Testis (tissue), 3 donors: ENCODE measurements around the gene MS4A10. TPM values are rescaled to one million over a fixed set of nuclear protein-coding genes. Genes with fewer than 3 reads are reported as not detected.

Experiments used
- DNase-seq: peaks from one replicate; pipeline ENCODE4 v3.0.0-alpha.2; 2019
- H3K27ac ChIP-seq, 2 donors: fragments of 200-600 bp; sonication (generic); one replicate each; pipeline ENCODE4 v1.5.1; 2019
- H3K27me3 ChIP-seq: fragments of 200-600 bp; sonication (generic); one replicate; pipeline ENCODE4 v1.5.1; 2019
- H3K36me3 ChIP-seq: fragments of 200-600 bp; sonication (generic); one replicate; pipeline ENCODE4 v1.5.1; 2017; ENCODE audit warnings: low read depth; ENCODE audit errors: missing control alignments
- H3K4me1 ChIP-seq: fragments of 200-600 bp; sonication (generic); one replicate; pipeline ENCODE4 v1.5.1; 2019
- H3K4me3 ChIP-seq, 2 donors: fragments of 200-600 bp; sonication (generic); one replicate each; pipeline ENCODE4 v1.5.1; 2017 to 2019
- H3K9me3 ChIP-seq: fragments of 200-600 bp; sonication (generic); one replicate; pipeline ENCODE4 v1.5.1; 2017
- POLR2A ChIP-seq: fragments of 450-650 bp; IDR thresholded peaks from one replicate; pipeline ENCODE4 v1.6.1; 2017; ENCODE audit warnings: antibody characterized with exemption, mild to moderate bottlenecking, moderate library complexity
- WGBS, 2 donors: methylation state at CpG; one replicate each; pipeline ENCODE4 v1.1.5; 2018; 5-methylcytosine and 5-hydroxymethylcytosine counted together
- intact Hi-C: fragments of 100-400 bp; cut with DNase I; formaldehyde crosslinking; loops from one replicate; pipeline ENCODE4 v1.15.1; 2023; ENCODE audit warnings: low total_unique reads
- polyA plus RNA-seq: library from polyadenylated mRNA; stranded (reverse); fragments of 350-450 nt; fragmentation: Illumina TruSeq; extraction: RNeasy Lipid Tissue Mini Kit (QIAGEN cat#74804); gene quantifications from one replicate; pipeline ENCODE4 v1.2.3, GENCODE V29; 2014; ENCODE audit warnings: low read depth, low replicate concordance; ENCODE audit not compliant: insufficient read depth
- total RNA-seq, 2 donors: library from RNA; depleted of rRNA; stranded (reverse); fragments of >200 nt; gene quantifications; one replicate each; pipeline ENCODE4 v1.2.3, GENCODE V29; 2016
- TF ChIP-seq, protein P1 (sequence below), 3 experiments: fragments of 450-650 bp in 2 of 3; fragments of 200-600 bp in 1 of 3; sonication (generic) in 1 of 3; IDR thresholded peaks; one replicate each; pipeline ENCODE4 v1.5.1; 2016 to 2019; ENCODE audit warnings: antibody characterized with exemption in 3 of 3, mild to moderate bottlenecking in 2 of 3, moderate library complexity in 1 of 3

MS4A10 gene
- total and polyA plus RNA-seq, 3 donors from 2014 or later, result 0.25 TPM; not detected in 2

DNA sequence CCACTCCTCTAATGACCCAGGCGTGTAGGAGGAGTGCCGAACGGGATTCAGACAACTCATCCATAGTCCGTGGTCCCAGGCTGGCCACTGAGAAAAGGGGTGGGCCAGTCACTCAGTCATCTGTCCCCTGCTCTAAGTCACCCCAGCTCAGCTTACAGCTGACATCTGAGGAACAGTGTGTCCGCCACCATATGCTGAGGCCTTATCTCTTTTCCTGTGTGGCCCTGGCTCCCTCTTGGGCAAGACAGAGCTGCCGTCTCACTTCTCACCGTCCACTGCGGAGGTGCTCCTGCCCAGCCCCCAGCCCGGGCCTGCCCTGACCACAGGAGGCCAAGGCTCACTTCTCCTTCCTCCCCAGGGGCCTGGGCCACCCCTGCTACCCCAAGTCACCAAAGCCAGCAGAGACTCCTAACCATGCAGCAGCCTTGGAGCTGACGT lies 63.6 kb downstream of the MS4A10 start:
- no peaks in the 10 kb centered on the region for H3K9me3 ChIP-seq
- H3K4me3 ChIP-seq, result no peak overlapping the region
- peaks cover 7% of the 10 kb centered on the region for H3K4me1 ChIP-seq
- no peaks in the 10 kb centered on the region for H3K36me3 ChIP-seq
- intact Hi-C loops, result no loop called here
- 86 to 100% methylated on average over 3 to 10 of the region's 10 CpGs for WGBS, 2 donors
- TF ChIP-seq, protein P1, sequence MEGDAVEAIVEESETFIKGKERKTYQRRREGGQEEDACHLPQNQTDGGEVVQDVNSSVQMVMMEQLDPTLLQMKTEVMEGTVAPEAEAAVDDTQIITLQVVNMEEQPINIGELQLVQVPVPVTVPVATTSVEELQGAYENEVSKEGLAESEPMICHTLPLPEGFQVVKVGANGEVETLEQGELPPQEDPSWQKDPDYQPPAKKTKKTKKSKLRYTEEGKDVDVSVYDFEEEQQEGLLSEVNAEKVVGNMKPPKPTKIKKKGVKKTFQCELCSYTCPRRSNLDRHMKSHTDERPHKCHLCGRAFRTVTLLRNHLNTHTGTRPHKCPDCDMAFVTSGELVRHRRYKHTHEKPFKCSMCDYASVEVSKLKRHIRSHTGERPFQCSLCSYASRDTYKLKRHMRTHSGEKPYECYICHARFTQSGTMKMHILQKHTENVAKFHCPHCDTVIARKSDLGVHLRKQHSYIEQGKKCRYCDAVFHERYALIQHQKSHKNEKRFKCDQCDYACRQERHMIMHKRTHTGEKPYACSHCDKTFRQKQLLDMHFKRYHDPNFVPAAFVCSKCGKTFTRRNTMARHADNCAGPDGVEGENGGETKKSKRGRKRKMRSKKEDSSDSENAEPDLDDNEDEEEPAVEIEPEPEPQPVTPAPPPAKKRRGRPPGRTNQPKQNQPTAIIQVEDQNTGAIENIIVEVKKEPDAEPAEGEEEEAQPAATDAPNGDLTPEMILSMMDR (IDR thresholded peaks at IDR 0.05), result no peak
- no peak for TF ChIP-seq POLR2A
- H3K27me3 ChIP-seq, result no peaks in the 10 kb centered on the region
- H3K27ac ChIP-seq, result no peak overlapping the region
- no peak for DNase-seq

DNA sequence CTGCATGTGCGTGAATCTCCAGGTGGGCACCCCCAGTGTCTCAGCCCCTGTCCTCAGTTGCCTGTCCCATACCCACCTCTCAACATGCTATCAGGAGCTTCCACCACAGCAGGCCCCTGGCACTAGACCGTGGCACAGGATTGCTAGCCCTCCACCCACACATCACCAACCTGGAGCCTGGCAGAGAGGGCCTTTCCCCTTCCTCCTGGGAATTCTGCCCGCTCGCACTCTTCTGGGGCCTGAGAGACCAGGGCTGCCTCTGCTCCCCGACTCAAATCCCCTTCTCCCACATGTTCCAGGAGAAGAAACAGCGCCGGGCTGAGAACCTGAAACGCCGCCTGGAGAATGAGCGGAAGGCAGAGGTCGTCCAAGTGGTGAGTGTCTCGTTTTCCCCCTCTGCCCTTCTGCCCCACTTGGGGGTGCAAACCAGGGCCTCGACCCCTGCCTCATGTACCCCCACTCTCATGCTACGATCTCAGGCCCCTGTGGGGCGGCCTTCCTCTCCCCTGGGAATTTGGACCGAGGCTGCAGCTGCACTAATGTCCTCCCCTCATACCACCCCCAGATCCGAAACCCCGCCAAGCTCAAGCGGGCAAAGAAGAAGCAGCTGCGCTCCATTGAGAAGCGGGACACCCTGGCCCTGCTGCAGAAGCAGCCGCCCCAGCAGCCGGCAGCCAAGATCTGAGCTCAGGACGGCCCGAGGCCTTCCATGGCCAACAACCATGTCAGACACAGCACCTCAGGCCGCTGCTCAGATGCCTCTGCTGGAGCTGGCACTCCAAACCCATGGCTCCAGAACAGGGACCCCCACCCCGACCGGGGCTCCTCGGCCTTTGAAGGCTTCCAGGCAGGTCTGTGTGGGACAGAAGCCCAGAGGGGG lies 64.7 kb downstream of the MS4A10 start:
- peaks cover 3% of the 10 kb centered on the region for H3K4me1 ChIP-seq
- H3K27me3 ChIP-seq, result no peaks in the 10 kb centered on the region
- intact Hi-C loops, result no loop called here
- H3K27ac ChIP-seq, result no peak overlapping the region
- 86 to 87% methylated on average over 22 to 29 of the region's 29 CpGs for WGBS, 2 donors
- H3K4me3 ChIP-seq, result no peak overlapping the region
- no peaks in the 10 kb centered on the region for H3K9me3 ChIP-seq
- TF ChIP-seq POLR2A, result no peak
- TF ChIP-seq, protein P1 (IDR thresholded peaks at IDR 0.05), result no peak
- H3K36me3 ChIP-seq, result no peaks in the 10 kb centered on the region
- no peak for DNase-seq

Other genes with a start within 250 kb of the MS4A10 start
- under 1 TPM; 0.31 to 0.43 TPM for gene MS4A8, start 85.7 kb upstream of the MS4A10 start, total RNA-seq
- gene MS4A8, start 85.7 kb upstream of the MS4A10 start, polyA plus RNA-seq, result 3.3 TPM
- under 1 TPM in 1 of 2 donors, not detected in 1; 0.50 TPM for gene MS4A18, start 60.6 kb upstream of the MS4A10 start, total RNA-seq
- gene MS4A18, start 60.6 kb upstream of the MS4A10 start, polyA plus RNA-seq, result 0.96 TPM
- under 1 TPM; 0.31 to 0.56 TPM for gene MS4A15, start 28.5 kb upstream of the MS4A10 start, total RNA-seq
- 0.82 TPM for gene MS4A15, start 28.5 kb upstream of the MS4A10 start, polyA plus RNA-seq
- 10 to 100 TPM; 60.7 to 64.7 TPM for gene CCDC86, start 56.8 kb downstream of the MS4A10 start, total RNA-seq
- gene CCDC86, start 56.8 kb downstream of the MS4A10 start, polyA plus RNA-seq, result 134 TPM
- 1 to 10 TPM in 1 of 2 donors, under 1 TPM in 1; 0.81 to 1.5 TPM for gene PTGDR2, start 70.6 kb downstream of the MS4A10 start, total RNA-seq
- gene PTGDR2, start 70.6 kb downstream of the MS4A10 start, polyA plus RNA-seq, result 0.28 TPM
- 1 to 10 TPM; 3.5 to 4.0 TPM for gene ZP1, start 82.2 kb downstream of the MS4A10 start, total RNA-seq
- 11.2 TPM for gene ZP1, start 82.2 kb downstream of the MS4A10 start, polyA plus RNA-seq
- 100 to 1,000 TPM in 1 of 2 donors, 10 to 100 TPM in 1; 79.8 to 109 TPM for gene PRPF19, start 121.3 kb downstream of the MS4A10 start, total RNA-seq
- gene PRPF19, start 121.3 kb downstream of the MS4A10 start, polyA plus RNA-seq, result 71.6 TPM
- 10 to 100 TPM; 28.1 to 46.7 TPM for gene TMEM109, start 128.8 kb downstream of the MS4A10 start, total RNA-seq
- gene TMEM109, start 128.8 kb downstream of the MS4A10 start, polyA plus RNA-seq, result 59.1 TPM
- gene TMEM132A, start 139.1 kb downstream of the MS4A10 start, total RNA-seq, result 10 to 100 TPM; 21.7 to 39.0 TPM
- gene TMEM132A, start 139.1 kb downstream of the MS4A10 start, polyA plus RNA-seq, result 17.8 TPM
- gene SLC15A3, start 166.8 kb downstream of the MS4A10 start, total RNA-seq, result 1 to 10 TPM; 8.0 to 9.3 TPM
- gene SLC15A3, start 166.8 kb downstream of the MS4A10 start, polyA plus RNA-seq, result 24.4 TPM
- gene CD6, start 186.3 kb downstream of the MS4A10 start, total RNA-seq, result 1 to 10 TPM in 1 of 2 donors, under 1 TPM in 1; 0.87 to 1.6 TPM
- gene CD6, start 186.3 kb downstream of the MS4A10 start, polyA plus RNA-seq, result 3.1 TPM